HUES6 (cell line): Measurements from ENCODE around the gene EPHX1.

Source experiments
- H3K27ac ChIP-seq: 2 replicates; pipeline ENCODE4 v1.7.0; 2013; ENCODE audit warnings: low read depth, mild to moderate bottlenecking, low read length, inconsistent platforms
- H3K27me3 ChIP-seq: 2 replicates; pipeline ENCODE4 v1.6.1; 2013; ENCODE audit warnings: low read length; ENCODE audit not compliant: control insufficient read depth, insufficient read depth
- H3K36me3 ChIP-seq: 2 replicates; pipeline ENCODE4 v1.6.1; 2013; ENCODE audit warnings: low read length; ENCODE audit not compliant: control insufficient read depth, insufficient read depth
- H3K4me1 ChIP-seq: 2 replicates; pipeline ENCODE4 v1.6.1; 2013; ENCODE audit warnings: low read length; ENCODE audit not compliant: control insufficient read depth, insufficient read depth
- H3K4me3 ChIP-seq: 2 replicates; pipeline ENCODE4 v1.5.1; 2013; ENCODE audit warnings: low read depth, low read length
- H3K9ac ChIP-seq: one replicate; pipeline ENCODE4 v1.6.1; 2013; ENCODE audit warnings: mild to moderate bottlenecking, low read length
- H3K9me3 ChIP-seq: 2 replicates; pipeline ENCODE4 v1.6.1; 2013; ENCODE audit warnings: low read depth, low read length; ENCODE audit not compliant: control insufficient read depth, insufficient read depth

Gene EPHX1

GRCh38 chr1:225852413-225853124, 42.6 kb downstream of the EPHX1 start:
- Histone ChIP-seq H3K27ac (no peak overlapping the region), H3K9me3 (0 out of 2 replicates have a peak, but pooled peaks cover 2% of the 10 kb centered on the region), H3K9ac (no peak overlapping the region), H3K4me3 (no peak overlapping the region), H3K4me1 (peaks cover 20% of the 10 kb centered on the region; the same call in 1 of the 2 replicates), H3K27me3 (no peaks in the 10 kb centered on the region), H3K36me3 (peaks cover 81% of the 10 kb centered on the region)

GRCh38 chr1:225853441-225853840, 43.5 kb downstream of the EPHX1 start:
- H3K4me1 ChIP-seq, result peaks cover 20% of the 10 kb centered on the region; the same call in 1 of the 2 replicates
- peaks cover 77% of the 10 kb centered on the region for H3K36me3 ChIP-seq
- H3K27me3 ChIP-seq, result no peaks in the 10 kb centered on the region
- H3K9me3 ChIP-seq, result 0 out of 2 replicates have a peak, but pooled peaks cover 2% of the 10 kb centered on the region
- H3K27ac ChIP-seq, result no peak overlapping the region
- no peak overlapping the region for H3K9ac ChIP-seq
- no peak overlapping the region for H3K4me3 ChIP-seq

DNA sequence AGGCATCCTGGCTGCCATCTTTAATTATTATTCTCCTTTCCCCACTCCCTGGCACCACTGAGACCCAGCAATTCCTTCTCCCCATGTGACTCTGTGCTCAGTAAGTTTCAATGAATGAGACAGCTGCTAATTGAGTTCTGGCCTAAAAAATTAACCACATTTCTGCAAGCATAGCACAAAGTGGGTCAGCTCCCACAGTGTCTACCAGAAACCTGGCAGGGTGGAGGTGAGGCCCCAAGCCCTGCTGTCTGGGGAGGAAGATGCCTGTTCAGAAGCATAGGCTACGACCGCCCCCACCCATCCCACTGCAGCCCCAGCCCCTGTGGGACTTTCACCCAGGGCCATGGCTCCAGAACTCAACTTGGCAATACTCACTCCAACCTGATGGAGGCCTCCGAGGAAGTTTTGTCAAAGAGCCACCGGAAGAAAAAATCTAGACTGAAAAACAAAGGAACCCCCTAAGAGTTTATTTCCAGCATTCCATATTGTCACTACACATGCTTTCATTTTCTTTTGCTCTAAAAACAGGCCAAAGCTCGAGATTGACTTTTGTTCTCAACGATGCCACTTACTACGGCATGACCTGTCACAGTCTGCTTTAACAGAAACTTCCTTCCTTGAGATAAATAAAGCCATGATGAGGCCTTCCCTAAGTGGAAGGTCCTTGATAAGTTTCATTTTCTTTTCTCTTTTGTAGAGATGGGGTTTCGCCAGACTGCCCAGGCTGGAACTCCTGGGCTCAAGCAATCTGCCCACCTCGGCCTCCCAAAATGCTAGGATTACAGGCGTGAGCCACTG, 45.8 kb downstream of the EPHX1 start:
- peaks cover 85% of the 10 kb centered on the region for H3K36me3 ChIP-seq
- H3K9ac ChIP-seq, result no peak overlapping the region
- H3K4me1 ChIP-seq, result peaks cover 6% of the 10 kb centered on the region; the same call in 1 of the 2 replicates
- H3K27ac ChIP-seq, result no peak overlapping the region
- H3K4me3 ChIP-seq, result no peak overlapping the region
- H3K9me3 ChIP-seq, result 0 out of 2 replicates have a peak, but pooled peaks cover 2% of the 10 kb centered on the region
- H3K27me3 ChIP-seq, result no peaks in the 10 kb centered on the region

DNA sequence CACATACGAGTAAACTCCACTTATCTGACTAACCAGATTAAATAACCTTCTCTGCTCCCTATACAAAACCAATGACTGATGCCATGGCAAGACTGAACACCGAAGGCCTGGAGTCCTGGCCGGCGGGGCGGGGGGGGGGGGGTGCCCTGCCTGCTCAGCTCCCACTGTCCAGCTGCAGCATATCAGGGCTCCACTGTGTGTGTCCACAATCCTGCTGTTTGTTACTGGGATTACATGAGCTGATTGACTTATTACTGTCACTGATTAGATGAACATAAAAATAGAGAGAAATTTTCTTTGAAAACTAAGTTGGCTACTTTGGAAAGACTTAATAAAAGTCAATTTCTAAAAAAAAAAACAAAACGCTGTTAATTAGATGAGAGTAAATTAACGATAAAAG, 47.3 kb downstream of the EPHX1 start:
- Histone ChIP-seq H3K36me3 (peaks cover 90% of the 10 kb centered on the region), H3K4me1 (peaks cover 3% of the 10 kb centered on the region; the same call in 1 of the 2 replicates)

DNA sequence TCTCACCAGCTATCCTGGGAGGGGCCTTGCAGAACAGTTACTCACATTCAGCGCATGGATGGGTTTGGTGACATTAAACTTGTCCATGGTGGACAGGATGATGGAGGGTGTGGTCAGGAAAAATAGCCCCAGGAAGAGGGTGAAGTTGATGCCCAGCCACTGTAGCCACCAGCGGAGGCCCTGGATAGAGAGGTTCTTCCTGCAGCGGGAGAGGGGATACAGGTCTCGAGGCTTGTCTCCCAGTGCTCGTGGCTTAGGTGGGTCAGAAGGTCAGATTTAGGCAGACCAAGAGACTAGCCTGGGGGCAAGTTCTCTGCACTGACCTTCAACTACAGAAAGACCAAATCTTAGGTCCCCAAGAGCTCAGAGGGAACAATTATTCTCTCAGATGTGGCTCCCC, 49.2 kb downstream of the EPHX1 start:
- Histone ChIP-seq H3K27ac (no peak overlapping the region), H3K4me1 (no peaks in the 10 kb centered on the region), H3K9ac (no peak overlapping the region), H3K4me3 (no peak overlapping the region), H3K36me3 (peaks cover 89% of the 10 kb centered on the region), H3K27me3 (no peaks in the 10 kb centered on the region), H3K9me3 (no peaks in the 10 kb centered on the region)

More for the DNA sequence above, 47.3 kb downstream of the EPHX1 start:
- Histone ChIP-seq H3K27me3 (no peaks in the 10 kb centered on the region), H3K9me3 (no peaks in the 10 kb centered on the region), H3K27ac (no peak overlapping the region), H3K4me3 (no peak overlapping the region), H3K9ac (no peak overlapping the region)

- H3K36me3 ChIP-seq, result peaks cover 86% of the 10 kb centered on the region
Observed at GRCh38 chr1:225860107-225860506, 50.2 kb downstream of the EPHX1 start.

DNA sequence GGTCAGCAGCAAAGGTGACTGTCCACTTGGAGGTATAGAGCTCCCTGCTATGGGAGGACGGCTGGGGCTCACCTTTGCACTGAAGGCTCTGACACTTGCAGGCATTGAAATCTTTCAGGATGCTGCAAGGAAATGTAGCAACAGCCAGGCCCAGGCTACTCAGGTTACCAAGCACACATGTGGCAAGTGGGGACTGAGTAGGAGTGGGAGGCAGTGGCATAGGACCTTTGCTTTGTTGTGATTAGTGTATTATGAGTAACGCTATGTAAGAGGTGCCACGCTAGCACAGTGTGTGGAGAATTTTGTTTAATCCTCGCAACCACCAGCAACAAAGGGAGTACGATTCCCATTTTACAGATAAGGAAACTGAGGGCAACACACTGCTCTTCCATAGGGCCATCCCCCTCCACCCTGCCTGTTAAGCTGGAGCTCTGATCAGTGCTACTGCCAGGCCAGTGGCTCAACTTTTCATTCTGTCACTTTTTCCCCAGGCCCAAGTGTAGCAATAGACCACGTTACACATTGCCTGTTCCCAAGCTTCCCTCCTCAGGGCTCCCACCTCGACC, 51.0 kb downstream of the EPHX1 start:
- Histone ChIP-seq H3K4me3 (no peak overlapping the region), H3K36me3 (peaks cover 86% of the 10 kb centered on the region), H3K9ac (no peak overlapping the region)

More at GRCh38 chr1:225860107-225860506, 50.2 kb downstream of the EPHX1 start:
- Histone ChIP-seq H3K9ac (no peak overlapping the region), H3K4me3 (no peak overlapping the region), H3K27ac (no peak overlapping the region), H3K27me3 (no peaks in the 10 kb centered on the region), H3K9me3 (no peaks in the 10 kb centered on the region), H3K4me1 (no peaks in the 10 kb centered on the region)

GRCh38 chr1:225861834-225862580, 52.1 kb downstream of the EPHX1 start:
- no peaks in the 10 kb centered on the region for H3K27me3 ChIP-seq
- H3K27ac ChIP-seq, result no peak overlapping the region
- peaks cover 88% of the 10 kb centered on the region for H3K36me3 ChIP-seq
- no peaks in the 10 kb centered on the region for H3K9me3 ChIP-seq
- H3K9ac ChIP-seq, result no peak overlapping the region
- no peak overlapping the region for H3K4me3 ChIP-seq
- no peaks in the 10 kb centered on the region for H3K4me1 ChIP-seq

More for the DNA sequence above, 51.0 kb downstream of the EPHX1 start:
- H3K27me3 ChIP-seq, result no peaks in the 10 kb centered on the region
- no peaks in the 10 kb centered on the region for H3K4me1 ChIP-seq
- H3K27ac ChIP-seq, result no peak overlapping the region
- no peaks in the 10 kb centered on the region for H3K9me3 ChIP-seq

- no peaks in the 10 kb centered on the region for H3K9me3 ChIP-seq
- H3K27me3 ChIP-seq, result no peaks in the 10 kb centered on the region
- H3K36me3 ChIP-seq, result peaks cover 91% of the 10 kb centered on the region
- H3K4me3 ChIP-seq, result no peak overlapping the region
- H3K4me1 ChIP-seq, result no peaks in the 10 kb centered on the region
- H3K9ac ChIP-seq, result no peak overlapping the region
- H3K27ac ChIP-seq, result no peak overlapping the region
Observed at GRCh38 chr1:225862581-225862950, 52.6 kb downstream of the EPHX1 start.

DNA sequence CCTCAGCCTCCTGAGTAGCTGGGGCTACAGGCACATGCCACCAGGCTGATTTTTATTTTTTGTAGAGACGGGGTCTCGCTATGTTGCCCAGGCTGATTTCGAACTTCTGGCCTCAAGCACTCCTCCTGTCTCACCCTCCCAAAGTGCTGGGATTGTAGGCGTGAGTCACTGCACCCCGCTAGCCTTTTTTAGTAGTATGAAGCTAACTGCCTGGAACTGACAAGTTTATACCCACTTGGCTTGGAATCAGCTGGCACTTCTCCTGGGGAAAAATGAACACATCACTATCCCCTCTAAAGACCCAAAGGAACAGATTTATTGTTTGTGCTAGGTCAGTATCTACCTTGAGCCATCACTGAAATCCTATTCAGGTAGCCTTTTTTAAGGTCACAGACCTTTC, 53.2 kb downstream of the EPHX1 start:
- Histone ChIP-seq H3K4me1 (no peaks in the 10 kb centered on the region), H3K4me3 (no peak overlapping the region), H3K27me3 (no peaks in the 10 kb centered on the region), H3K27ac (no peak overlapping the region), H3K9ac (no peak overlapping the region), H3K9me3 (no peaks in the 10 kb centered on the region), H3K36me3 (peaks cover 92% of the 10 kb centered on the region)
